ENCODE data around the gene MYH10.

DNA sequence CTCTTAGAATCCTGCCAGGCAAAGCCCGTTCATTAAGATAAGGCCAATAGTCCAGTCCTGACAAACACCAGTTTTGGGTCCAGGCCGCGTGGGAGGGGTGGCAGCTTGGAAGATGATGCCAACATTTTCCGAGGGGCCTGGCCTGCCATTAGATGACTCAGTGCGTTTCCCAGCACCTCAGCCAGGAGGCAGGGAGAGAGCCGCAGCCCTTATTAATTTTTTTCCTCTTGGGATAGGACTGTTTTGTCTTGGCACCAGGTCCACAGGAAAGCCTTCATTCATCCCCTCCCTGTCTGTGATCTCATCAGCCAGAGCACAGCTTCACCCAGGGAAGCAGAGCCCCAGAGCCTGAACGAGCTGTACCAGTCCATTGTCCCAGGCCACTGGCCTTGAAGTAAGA lies 199.6 kb downstream of the MYH10 start:
- TF ChIP-seq POLR2A (IDR thresholded peaks at IDR 0.05; ENCODE audit: low read depth, low read length) (no peak), POLR2AphosphoS5 (IDR thresholded peaks at IDR 0.05; ENCODE audit: low read depth, low read length) (no peak), TAF1 (IDR thresholded peaks at IDR 0.05; ENCODE audit: low read depth, low read length) (no peak), POU2F2 (IDR thresholded peaks at IDR 0.05; ENCODE audit: low read depth, low read length) (no peak)

All from GM12891 (cell line).